Measurements from ENCODE around the gene ADH1B. TPM values are rescaled to one million over a fixed set of nuclear protein-coding genes. Genes with fewer than 3 reads are reported as not detected.

Gene ADH1B
- polyA plus RNA-seq, 1 donor from 2014 or later, result not detected

DNA sequence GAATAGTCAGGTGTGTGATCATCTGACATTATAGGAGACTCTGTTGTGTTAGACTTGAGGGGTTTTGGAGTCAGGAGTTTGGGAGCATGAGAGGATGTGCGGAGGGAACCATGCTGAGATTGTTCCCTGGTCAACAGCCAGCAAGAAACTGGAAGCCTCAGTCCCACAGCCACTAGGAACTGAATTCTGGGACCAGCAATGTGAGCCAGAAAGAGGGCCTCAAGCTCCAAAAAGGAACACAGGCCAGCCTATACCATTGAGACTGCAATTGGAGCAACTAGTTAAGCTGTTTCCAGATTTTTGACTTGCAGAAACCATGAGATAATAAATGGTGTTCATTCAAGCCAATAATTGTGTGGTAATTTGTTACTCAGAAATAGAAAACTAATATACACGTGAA is 8.7 kb upstream of the ADH1B start:
- Histone ChIP-seq H3K36me3 (ENCODE audit: insufficient read depth, low read length) (no peaks in the 10 kb centered on the region), H3K27ac (ENCODE audit: low read length) (no peak overlapping the region), H4K20me1 (ENCODE audit: insufficient read depth) (no peaks in the 10 kb centered on the region), H3K9me3 (ENCODE audit: low read length) (peaks cover 6% of the 10 kb centered on the region), H3K27me3 (ENCODE audit: insufficient read depth, low read depth, low read length) (no peaks in the 10 kb centered on the region), H2AFZ (ENCODE audit: low read depth, low read length) (no peak overlapping the region), H3K9ac (ENCODE audit: low read length) (no peak overlapping the region), H3F3A (ENCODE audit: insufficient read depth, low read length, poor library complexity, severe bottlenecking) (no peaks in the 10 kb centered on the region), H3K4me3 (ENCODE audit: low read length) (no peak overlapping the region), H3K4me2 (ENCODE audit: low read length) (no peak overlapping the region), H3K79me2 (replicated peaks; ENCODE audit: insufficient read depth, low read length) (no peaks in the 10 kb centered on the region), H3K9me2 (ENCODE audit: insufficient read depth, low read length) (no peaks in the 10 kb centered on the region)
- TF ChIP-seq EZH2 (IDR thresholded peaks at IDR 0.05; ENCODE audit: borderline replicate concordance, insufficient read depth, low read length, poor library complexity, severe bottlenecking) (no peak), MXI1 (conservative IDR thresholded peaks at IDR 0.05; ENCODE audit: poor library complexity, severe bottlenecking) (no peak), RAD21 (conservative IDR thresholded peaks at IDR 0.05) (no peak), EP300 (conservative IDR thresholded peaks at IDR 0.05; ENCODE audit: poor library complexity, severe bottlenecking) (no peak), POLR2AphosphoS5 (IDR thresholded peaks at IDR 0.05) (no peak), TAF1 (IDR thresholded peaks at IDR 0.05; ENCODE audit: low read depth) (no peak), SMC3 (conservative IDR thresholded peaks at IDR 0.05; ENCODE audit: poor library complexity) (no peak)
- TF ChIP-seq, protein P1, sequence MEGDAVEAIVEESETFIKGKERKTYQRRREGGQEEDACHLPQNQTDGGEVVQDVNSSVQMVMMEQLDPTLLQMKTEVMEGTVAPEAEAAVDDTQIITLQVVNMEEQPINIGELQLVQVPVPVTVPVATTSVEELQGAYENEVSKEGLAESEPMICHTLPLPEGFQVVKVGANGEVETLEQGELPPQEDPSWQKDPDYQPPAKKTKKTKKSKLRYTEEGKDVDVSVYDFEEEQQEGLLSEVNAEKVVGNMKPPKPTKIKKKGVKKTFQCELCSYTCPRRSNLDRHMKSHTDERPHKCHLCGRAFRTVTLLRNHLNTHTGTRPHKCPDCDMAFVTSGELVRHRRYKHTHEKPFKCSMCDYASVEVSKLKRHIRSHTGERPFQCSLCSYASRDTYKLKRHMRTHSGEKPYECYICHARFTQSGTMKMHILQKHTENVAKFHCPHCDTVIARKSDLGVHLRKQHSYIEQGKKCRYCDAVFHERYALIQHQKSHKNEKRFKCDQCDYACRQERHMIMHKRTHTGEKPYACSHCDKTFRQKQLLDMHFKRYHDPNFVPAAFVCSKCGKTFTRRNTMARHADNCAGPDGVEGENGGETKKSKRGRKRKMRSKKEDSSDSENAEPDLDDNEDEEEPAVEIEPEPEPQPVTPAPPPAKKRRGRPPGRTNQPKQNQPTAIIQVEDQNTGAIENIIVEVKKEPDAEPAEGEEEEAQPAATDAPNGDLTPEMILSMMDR (IDR thresholded peaks at IDR 0.05; ENCODE audit: poor library complexity, severe bottlenecking), result no peak
- TF ChIP-seq, protein P2, sequence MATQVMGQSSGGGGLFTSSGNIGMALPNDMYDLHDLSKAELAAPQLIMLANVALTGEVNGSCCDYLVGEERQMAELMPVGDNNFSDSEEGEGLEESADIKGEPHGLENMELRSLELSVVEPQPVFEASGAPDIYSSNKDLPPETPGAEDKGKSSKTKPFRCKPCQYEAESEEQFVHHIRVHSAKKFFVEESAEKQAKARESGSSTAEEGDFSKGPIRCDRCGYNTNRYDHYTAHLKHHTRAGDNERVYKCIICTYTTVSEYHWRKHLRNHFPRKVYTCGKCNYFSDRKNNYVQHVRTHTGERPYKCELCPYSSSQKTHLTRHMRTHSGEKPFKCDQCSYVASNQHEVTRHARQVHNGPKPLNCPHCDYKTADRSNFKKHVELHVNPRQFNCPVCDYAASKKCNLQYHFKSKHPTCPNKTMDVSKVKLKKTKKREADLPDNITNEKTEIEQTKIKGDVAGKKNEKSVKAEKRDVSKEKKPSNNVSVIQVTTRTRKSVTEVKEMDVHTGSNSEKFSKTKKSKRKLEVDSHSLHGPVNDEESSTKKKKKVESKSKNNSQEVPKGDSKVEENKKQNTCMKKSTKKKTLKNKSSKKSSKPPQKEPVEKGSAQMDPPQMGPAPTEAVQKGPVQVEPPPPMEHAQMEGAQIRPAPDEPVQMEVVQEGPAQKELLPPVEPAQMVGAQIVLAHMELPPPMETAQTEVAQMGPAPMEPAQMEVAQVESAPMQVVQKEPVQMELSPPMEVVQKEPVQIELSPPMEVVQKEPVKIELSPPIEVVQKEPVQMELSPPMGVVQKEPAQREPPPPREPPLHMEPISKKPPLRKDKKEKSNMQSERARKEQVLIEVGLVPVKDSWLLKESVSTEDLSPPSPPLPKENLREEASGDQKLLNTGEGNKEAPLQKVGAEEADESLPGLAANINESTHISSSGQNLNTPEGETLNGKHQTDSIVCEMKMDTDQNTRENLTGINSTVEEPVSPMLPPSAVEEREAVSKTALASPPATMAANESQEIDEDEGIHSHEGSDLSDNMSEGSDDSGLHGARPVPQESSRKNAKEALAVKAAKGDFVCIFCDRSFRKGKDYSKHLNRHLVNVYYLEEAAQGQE (IDR thresholded peaks at IDR 0.05; ENCODE audit: borderline replicate concordance), result no peak

GRCh38 chr4:99324979-99325378 is 3.8 kb upstream of the ADH1B start:
- peaks cover 6% of the 10 kb centered on the region for H3K9me3 ChIP-seq (ENCODE audit: low read length)
- H2AFZ ChIP-seq (ENCODE audit: low read depth, low read length), result no peak overlapping the region
- H3F3A ChIP-seq (ENCODE audit: insufficient read depth, low read length, poor library complexity, severe bottlenecking), result no peaks in the 10 kb centered on the region
- TF ChIP-seq TAF1 (IDR thresholded peaks at IDR 0.05; ENCODE audit: low read depth) (no peak), POLR2AphosphoS5 (IDR thresholded peaks at IDR 0.05) (no peak), EP300 (conservative IDR thresholded peaks at IDR 0.05; ENCODE audit: poor library complexity, severe bottlenecking) (no peak), EZH2 (IDR thresholded peaks at IDR 0.05; ENCODE audit: borderline replicate concordance, insufficient read depth, low read length, poor library complexity, severe bottlenecking) (no peak), SMC3 (conservative IDR thresholded peaks at IDR 0.05; ENCODE audit: poor library complexity) (no peak), RAD21 (conservative IDR thresholded peaks at IDR 0.05) (no peak), MXI1 (conservative IDR thresholded peaks at IDR 0.05; ENCODE audit: poor library complexity, severe bottlenecking) (no peak)
- TF ChIP-seq, protein P1 (IDR thresholded peaks at IDR 0.05; ENCODE audit: poor library complexity, severe bottlenecking), result no peak
- TF ChIP-seq, protein P2 (IDR thresholded peaks at IDR 0.05; ENCODE audit: borderline replicate concordance), result no peak
- H4K20me1 ChIP-seq (ENCODE audit: insufficient read depth), result no peaks in the 10 kb centered on the region
- H3K36me3 ChIP-seq (ENCODE audit: insufficient read depth, low read length), result no peaks in the 10 kb centered on the region
- no peaks in the 10 kb centered on the region for H3K79me2 ChIP-seq (replicated peaks; ENCODE audit: insufficient read depth, low read length)
- H3K27ac ChIP-seq (ENCODE audit: low read length), result no peak overlapping the region
- H3K9ac ChIP-seq (ENCODE audit: low read length), result no peak overlapping the region
- H3K9me2 ChIP-seq (ENCODE audit: insufficient read depth, low read length), result no peaks in the 10 kb centered on the region
- H3K27me3 ChIP-seq (ENCODE audit: insufficient read depth, low read depth, low read length), result no peaks in the 10 kb centered on the region
- no peak overlapping the region for H3K4me2 ChIP-seq (ENCODE audit: low read length)
- no peak overlapping the region for H3K4me3 ChIP-seq (ENCODE audit: low read length)
